Measurements from ENCODE around the gene HOXB5.

The HOXB5 gene

DNA sequence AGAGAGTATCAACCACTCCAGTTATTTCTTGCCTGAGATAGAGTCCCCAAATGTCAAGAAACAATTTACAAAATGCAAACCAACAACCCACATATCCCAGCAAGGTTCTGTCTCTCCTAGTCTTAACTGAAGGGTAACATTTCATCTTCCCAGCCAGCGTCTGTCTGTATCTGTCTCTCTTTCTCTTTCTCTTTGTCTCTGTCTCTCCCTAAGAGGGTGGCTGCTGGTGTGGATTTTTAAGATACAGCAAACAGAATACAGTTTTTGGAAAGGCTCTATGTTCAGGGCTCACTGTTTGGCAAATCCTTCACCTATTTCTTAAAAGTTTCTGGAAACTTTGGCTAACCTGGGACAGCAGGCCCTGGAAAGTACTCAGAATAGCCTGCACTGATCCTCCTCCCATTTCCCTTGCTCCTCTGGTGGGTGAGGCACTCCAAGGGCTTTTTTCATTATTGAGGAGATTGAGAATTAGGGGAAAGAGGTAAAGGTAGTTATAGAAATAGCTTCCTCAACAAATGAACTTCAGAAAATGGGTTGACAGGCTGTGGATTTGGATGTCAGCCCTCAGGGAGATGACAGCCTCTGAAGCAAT lies 21.7 kb downstream of the HOXB5 start:
- DNase-seq, result no peak

DNA sequence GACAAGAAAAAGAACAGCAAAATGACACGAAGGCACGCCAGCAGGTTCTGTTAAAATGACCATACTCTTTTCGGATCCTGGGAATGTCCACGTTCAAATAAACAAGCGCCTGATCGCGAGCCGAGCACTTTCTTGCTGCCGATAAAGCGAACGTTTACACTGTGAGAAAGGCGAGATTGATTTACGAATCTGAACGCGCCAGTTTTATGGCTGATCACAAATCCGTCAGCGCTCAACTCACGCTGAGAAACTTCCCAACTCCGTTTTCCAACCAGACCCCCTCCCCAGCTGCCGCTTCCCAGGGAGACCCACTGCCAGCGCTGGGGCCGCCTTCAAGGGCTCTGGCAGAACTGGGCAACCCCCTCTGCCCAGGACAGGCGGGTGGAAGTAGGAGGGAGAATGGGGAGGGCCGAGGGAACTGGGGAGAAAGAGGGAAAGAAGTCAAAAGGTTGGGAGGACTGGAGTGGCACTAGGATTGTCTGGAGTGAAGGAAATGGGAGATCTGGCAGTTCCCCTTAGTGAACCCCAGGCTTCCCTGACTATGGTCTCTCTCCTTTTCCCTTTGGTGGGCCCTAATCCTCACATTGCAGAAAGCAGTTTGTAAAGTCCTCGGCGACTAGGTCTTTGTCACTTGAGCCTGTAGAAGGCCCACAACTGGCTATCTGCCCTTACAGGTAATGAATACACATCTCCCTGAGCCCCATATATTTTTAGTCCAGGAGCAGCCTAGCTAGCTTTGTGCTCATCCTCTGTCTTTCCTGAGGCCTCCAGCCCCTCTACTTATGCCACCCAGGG lies 22.4 kb downstream of the HOXB5 start:
- no peak for DNase-seq

DNA sequence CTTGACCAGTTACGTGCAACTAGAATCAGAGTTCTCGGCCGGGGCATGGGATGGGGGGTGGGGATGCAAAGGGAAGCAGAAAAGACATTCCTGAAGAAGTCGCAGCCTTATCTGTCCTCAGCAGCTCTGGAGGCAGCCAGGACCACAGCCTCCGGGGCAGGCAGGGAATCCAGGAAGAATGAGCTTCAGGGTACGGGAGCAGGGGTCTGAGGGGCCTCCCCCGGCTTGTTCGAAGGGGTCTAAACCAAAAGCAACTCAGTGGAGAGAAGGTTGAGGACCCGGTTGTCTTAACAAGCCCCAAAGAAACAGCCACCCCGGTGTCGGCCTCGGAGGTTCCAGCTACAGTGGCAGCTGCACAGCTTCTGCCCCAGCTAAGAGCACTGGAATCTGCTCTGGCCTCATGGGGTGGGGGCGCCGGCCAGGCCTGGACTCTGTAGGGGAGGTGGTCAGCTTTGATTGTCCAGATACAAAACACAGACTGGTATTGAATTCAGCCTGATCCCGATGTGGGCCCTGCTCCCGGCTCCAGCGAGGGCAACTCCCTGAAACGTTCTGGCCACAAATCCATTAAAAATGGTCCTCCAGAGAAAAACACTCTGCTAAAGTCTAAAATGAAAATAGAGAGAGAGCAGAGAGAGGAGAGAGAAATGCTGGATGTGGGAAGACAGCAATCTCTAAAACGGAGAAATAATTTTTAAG lies 23.1 kb downstream of the HOXB5 start:
- no peak for DNase-seq

DNA sequence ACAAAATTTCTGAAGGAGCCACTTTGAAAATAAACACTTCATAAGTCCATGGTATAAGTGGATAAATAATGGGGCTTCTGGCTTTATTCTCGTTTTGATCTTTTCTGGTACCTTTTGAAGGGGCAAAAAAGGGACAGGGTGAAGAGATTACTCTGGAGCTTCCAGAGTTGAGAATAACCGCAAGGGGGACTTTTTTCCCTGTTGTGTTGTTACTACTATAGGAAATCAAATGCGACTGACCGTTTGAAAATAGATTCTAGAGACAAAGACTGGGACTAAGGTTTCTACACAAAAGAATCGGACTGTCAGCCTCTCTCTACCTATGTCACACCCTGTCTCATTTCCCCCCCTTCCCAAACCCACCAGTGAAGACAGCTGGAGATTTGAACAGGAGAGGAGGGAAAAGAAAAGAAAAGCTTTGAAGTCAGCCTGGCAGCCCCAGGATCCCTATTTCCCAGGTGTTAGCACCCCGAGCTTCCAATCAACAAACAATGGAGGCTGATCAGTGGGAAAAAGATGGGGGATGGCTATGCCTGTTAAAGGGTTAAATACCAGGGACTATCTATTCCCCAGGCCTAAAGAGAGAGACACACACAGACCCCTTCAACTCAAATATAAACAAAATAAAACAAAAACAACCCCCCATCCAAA lies 23.8 kb downstream of the HOXB5 start:
- DNase-seq, result no peak

DNA sequence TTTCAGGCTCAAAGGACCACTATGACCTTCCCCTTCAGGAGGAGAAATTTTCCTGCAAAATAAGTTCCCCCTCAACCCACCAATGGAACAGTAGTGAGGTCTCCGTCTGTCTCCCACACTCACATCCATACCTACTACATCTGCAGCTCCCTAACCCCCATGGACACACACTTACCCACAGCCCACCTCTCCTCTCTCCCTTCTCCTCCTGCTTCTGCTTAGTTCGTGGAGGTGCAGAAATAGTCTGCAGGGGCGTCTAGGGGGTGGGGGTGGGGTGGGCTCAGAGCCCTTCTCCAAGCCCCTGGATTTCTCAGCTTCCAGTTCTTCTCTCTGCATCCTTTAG lies 24.4 kb downstream of the HOXB5 start:
- DNase-seq, result no peak

DNA sequence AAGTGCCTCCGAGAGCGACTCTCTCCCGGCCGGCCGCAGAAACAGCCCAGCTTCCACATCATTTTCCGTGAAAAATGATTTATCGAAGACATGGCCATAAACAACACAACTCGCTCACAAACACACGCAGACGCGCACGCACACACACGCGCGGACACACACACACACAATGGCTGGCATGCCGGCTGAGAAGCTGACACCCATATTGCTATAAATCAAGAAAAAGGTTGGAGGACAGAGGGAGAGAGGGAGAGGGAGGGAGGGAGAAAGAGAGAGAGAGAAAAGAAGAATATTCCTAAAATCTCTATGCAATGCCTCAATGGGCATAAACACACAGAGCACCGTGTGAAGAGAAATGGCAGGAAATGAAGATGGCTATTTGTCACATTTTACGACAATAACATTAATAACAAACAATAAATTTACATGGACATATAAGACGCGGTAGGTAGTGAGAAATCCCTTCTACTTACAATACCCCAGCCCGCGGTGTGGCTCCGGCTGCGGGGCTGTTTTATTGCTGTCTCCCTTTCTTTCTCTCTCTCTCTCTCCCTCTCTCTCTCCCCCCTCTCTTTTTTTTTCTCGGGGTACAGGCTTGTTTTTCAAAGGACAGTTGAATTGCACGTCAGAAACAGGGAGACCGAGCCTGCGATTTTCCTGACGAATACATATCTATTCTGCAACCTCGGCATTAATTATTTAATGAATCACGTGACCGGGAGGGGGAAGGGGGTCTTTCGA lies 24.9 kb downstream of the HOXB5 start:
- no peak for DNase-seq

DNA sequence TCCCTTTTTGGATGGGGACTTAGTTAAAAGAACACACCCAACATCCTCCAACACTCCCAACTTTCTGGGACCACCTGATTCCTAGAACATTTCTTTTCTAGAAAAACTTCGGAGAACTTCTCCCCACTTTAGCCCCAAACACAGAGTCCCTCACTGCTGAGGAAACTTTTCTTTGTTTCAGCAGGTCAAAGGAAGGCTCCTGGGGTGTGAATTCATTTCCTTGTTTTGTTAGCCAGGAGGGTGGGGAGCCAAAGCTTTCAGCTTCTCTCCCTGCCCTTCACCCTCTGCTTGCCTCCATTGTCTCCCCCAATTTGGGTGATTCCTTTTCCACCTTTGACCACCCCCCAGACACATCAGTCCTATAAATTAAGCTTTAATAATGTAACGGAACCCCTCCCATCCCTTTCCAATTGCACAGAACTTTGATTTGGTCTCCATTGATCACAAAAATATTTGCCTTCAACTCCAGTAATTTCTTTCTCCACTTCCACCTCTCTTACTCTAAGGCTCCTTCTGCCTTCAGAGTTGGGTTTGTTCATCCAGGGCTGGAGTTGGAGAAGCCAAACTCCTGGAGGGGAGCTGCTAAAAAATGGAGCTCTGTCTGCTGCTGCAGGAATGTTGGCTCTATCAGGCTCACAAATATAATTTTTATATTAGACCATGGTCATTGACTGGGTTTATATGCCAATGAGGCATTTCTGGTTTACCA lies 25.8 kb downstream of the HOXB5 start:
- no peak for DNase-seq

DNA sequence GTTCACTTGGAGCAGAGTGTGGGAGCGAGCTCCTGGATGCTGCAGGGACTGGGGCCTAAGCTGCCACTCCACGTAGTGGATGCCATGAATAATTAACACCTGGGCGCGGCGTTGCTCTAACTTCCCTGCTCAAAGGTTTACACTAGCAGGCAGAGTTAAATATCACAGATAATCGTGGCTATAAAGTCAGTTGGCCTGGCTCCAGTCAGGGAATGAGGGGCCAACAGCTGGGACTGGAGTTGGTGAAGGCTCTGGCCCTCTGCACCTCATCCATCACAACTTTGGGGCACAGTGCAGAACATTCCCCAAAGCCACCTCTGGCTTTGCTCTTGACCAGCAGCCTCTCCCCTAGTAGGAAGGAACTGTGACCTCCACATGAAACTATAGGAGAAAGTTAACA lies 26.4 kb downstream of the HOXB5 start:
- DNase-seq, result no peak

DNA sequence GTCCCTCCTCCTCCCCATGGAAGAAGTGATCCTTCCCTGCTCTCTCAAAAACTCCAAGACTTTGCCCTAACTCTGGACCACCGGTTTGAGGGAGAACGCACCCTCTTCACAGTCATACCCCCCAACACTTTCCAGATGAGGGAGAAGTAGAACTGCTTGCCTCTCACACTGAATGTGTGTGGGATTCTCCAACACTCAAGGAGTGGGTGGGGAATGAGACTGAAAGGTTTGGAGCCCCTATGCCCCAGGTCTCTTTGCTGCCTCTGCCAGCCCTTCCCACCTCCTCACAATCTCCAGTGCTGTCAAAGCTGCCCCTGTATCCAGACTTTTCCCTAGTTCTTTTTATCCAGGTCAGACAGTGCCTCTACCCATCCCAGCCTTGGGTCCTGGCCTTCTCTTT lies 26.9 kb downstream of the HOXB5 start:
- no peak for DNase-seq

DNA sequence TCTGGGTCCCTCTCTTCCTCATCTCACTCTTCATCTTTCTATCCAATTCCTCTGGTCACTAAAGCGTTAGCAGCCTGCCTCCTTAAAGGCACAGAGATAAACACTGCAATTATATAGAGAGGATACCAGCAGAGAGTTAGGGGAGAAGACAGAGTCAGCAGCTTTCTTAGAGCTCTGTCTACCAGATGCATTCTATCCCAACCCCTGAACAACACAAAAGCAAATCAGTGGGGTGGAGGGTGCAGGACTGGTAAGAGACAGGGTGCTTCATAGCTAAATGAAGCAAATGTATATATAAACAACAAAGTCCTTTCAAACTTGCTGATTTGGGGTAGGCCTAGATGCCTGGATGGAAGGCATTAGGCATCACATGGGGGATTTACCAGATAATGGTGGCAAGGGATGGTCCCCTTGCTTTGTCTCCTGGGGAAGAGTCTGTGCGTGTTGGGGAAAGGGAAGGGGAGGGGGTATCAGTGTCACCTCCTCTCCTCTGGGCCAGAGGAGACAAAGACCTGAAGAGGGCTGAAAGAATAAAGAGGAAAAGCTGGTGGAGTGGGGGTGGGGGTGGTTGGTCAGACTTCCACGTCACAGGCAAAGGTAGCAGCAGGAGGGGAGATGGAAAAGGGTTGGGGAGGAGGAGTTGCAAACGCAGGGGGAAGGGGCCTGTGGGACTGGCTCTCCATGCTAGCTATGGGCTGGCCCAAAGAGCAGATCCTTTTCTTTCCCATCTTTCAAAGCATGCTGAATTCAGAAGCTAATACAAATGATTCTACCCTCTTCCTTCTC lies 27.5 kb downstream of the HOXB5 start:
- no peak for DNase-seq

DNA sequence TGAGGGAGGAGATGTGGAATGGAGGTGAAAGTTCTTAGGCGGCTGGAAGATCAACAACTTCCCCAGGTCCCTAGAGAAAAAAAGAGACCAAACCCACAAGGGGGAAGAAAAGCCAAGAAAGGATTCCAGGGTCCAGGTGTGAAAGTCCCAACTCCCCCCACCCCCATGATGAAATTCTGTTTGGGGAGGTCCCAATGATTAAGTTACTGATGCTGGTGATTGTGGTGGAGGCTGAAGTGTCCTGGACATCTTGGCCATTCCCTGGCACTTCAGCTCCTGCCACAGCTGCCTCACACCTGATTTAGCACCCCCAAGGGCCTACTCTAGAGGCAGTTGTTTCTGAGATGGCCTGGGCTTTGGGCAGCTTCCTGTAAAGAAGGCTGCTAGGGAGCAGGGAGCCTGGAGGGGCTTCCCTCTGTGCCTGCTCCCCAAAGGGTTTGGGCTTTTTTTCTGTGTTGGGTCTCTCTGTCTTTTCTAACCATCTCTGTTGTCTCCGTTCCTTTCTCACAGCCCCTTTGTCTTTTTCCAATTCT lies 28.5 kb downstream of the HOXB5 start:
- no peak for DNase-seq

DNA sequence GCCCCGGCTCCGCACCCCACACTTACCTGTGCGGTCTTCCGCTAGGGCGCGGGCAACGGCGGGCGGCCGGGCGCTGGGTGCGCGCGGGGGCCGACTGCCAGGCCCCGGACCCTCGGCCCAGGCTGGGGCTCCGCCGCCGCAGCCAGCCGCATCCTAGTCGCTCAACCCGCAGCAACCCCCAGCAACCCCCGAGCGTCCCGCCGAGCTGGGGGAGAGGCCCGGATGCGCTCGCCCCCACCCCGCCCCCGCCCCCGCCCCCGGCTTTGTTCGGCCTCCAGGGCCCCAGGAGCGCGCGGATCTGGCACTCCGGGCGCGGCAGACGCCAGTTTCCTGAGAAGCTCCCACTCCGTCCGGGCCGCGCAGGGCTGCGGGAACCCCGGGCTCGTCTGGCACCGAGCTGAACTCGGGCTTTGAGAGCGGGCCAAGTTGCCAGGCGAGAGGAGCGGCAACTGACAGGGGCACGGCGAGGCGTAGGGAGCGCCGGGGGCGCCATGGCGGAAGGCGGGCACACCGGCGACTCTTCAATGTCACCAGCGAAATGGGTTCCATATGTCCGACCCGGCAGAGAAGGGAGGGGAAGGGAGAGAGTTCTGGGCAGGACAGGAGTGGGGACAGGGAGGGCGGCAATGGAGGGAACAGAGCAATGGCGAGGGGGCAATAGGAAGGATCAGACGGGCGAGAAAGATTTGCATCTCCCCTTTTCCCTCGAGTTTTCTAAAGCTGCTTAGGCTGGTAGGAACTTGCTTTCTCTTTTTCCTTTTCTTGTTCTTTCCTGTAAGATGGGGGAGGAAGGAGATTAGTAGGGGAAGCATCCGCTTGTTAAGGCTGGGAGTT lies 29.2 kb downstream of the HOXB5 start:
- DNase-seq, result no peak

DNA sequence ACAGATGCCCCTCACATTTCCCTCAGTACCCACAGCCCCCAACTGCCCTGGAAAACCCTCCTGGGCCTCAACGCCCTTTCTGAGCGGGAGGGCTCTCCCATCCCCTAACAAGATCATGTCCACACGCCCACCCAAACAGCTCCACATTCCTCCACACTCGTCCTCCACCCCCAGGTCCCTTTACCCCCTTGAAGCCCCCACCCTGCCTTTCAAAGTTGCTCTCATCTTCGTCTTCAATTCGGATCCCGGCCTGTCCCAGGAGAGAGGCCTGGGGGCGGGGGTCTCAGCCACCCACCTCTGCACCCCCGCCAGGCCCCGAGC lies 29.8 kb downstream of the HOXB5 start:
- DNase-seq, result no peak

DNA sequence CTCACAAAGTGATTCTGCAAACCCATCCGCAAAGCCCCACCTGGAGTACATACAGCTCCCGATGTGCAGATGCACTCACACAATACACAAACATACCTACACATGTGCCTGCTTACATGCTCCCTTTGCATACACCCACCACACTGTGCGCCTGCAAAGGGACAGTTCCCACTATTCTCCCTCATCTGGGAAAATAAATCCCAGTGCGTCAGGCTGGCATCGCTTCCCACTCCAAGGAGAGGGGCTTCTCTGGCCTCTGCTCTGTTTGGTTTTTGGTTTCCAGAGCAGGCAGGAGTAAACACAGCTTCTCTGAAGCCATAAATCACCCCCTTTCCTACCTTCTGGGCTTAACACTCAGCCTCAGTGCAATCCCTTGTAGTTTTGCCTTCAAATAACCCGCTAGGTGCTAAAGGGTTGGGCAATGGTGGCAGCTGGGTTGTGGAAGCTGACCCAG lies 30.2 kb downstream of the HOXB5 start:
- no peak for DNase-seq

DNA sequence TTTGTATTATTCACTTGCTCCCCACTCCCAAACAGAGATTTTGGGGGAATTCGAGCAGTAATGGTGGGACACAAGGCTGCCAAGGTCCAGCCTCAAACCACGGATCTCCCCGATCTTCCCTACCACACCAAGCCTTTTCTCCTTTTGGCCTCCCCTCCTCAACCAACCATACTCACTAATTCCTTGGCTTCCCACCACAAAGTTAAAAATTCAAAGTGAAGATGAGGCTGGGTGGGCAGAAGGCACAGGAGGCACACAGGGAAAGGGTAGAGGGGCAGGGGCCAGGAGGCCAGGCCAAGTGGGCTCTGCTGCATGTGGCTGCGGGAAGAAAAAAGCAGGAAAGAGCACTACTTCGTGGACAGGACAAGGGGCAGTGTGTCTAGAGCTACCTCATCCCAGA lies 30.6 kb downstream of the HOXB5 start:
- DNase-seq, result no peak

DNA sequence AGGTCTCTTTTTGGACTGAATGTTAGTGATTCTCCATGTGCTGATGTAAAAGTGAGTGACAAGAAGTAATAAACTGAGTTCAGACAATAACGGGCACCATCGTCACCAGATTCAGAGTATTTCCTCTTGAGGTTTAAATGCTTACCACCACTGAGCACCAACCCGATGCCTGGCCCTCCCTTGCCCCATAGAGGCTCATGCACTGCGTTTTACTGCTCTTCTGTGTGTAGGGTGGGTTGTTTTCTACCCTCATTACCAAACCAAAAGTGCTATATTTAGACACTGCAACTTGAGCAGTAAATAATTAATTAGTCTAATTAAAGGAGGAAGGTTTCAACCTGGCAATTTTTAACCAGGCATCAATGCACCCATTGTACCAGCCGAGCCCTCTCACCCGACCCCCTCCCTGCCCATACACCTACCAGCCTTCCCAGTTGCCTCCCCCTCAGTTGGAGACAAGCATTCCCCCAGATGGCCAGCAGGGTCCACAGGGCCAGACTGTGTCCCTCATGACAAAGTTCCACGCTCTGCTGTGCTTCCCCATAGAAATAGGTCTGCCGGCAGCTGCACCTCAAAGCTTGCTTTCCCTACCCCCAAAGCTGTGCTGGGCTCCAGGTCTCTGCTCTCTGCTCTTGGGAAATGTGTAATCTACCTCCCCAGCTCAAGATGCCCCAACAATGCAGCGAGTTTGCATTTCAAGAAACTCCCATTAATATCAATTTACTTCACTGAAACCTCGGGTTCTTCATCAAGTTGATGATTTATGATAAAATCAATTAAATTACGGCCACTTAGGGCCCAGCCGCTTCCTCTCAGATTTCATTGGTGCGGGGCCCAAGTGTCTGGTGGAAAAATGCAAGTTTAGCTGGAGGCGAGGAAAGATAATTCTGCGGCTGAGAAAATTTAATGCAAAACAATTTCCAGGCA lies 31.4 kb downstream of the HOXB5 start:
- no peak for DNase-seq

DNA sequence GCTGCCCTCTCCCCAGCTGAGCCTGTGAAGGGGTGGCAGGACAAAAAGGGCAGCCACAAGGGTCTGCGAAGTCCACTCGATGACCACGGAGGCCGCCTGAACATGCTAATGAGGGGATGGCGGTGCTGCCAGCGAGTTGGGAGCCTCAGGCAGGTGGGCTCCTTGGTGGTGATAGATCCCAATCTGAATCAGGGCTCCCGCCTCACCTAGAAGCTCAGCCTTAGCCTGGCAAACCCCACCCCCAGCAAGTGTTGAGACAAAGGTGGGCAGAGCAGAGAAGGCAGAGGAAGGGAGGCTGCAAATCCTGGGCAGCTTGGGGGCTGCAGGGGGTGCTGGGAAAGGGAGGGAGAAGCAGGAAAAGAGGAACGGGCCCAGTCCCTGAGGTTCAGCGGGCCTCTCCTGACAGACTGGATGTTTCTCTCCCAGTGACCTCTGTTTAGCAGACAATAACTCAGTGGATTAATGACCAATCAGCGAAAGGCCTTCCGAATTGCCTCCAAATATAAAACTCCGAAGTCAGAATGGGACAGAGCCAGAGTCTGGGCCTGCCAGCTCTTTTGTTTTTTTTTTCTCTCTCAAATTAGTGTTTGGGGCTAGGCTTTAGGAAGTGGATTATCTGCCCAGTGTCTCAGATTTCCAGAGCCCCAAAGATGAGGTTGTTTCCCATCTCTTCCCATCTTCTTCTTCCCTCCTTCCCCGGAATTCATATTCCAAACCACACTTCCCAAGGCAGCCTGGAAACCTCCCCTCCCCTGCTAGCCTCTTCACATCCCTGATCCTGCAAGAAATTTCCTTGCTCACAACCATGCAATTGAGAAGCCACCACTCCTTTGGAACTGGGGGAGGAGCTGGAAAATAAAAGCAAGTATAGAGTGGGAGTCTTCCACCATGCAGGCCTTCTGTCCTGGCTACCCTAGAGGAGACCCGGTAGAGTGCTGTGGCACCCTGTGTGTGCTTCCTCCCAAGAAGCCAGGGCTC lies 33.5 kb downstream of the HOXB5 start:
- no peak for DNase-seq
